ENCODE measurements around the gene CAMSAP3.

GRCh38 chr19:7590256-7590655 lies 5.4 kb upstream of the CAMSAP3 start:
- TF ChIP-seq CTCF (IDR thresholded peaks at IDR 0.05) (no peak), EP300 (IDR thresholded peaks at IDR 0.05) (no peak), POLR2A (IDR thresholded peaks at IDR 0.05; ENCODE audit: low read depth) (no peak)

Data from esophagus muscularis mucosa (tissue), 4 donors.